Hepatic stellate cell (primary cell): ENCODE results near the gene WDPCP.
"Not testable (repeated sequence)": the region's sequence is repeated elsewhere in the genome, so short reads cannot be mapped to it uniquely, and the experiment has no call there.

ENCODE experiments used
- DNase-seq: peaks from one replicate; pipeline ENCODE4 v3.0.0; 2011; ENCODE audit warnings: low spot score

WDPCP gene

DNA sequence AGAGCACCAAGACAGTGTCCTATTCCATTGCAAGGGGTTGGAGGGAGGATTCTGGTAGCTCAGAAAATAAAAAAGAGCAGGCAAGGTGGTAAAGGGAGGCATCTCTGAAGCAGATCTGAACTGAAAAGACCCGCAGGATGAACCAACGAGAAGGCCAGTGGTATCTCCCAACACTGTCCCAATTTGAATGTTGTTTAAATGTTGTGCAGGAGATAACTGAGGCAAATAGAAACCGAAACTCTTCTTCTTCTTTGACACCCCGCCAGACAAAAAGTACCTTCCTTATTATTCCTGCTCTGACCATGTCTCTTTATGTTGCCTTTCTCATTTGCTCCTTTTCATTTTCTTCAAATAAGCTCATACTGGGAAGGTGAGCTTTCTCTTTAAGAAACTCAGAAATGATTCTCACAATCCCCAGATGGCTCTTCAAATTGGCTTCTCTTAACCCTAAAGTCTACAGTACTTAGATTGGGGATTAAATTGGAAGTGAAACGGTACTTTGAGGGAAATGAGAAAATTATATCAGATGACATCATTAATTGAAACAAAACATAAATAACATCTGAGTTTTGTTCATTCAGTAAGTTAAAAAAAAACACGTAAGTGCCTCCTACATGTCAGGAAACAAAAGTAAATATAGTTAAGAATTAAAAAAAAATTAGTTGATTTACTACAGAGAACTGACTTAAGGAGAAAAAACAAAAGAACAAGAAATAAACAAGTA, 143.6 kb downstream of the WDPCP start:
- DNase-seq, result no peak

DNA sequence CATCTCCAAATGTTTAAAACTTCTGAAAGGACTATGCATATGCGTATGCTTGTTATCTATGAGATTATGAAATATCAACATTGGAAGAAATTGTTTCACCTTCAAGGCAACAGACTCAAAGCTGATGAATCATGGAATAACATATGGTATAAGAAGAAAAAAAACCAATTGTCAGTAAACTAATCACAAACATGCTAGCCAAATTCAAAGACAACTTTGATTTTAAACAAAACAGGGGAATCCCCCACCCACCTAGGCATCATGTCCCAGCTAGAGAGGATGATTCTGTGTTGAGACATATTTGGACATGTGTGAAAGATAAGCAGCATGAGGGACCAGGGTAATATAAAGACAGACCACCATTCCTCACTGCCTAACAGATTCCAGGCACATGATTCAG, 147.7 kb downstream of the WDPCP start:
- DNase-seq, result no peak

GRCh38 chr2:63438181-63438580, 150.1 kb downstream of the WDPCP start:
- no peak for DNase-seq

DNA sequence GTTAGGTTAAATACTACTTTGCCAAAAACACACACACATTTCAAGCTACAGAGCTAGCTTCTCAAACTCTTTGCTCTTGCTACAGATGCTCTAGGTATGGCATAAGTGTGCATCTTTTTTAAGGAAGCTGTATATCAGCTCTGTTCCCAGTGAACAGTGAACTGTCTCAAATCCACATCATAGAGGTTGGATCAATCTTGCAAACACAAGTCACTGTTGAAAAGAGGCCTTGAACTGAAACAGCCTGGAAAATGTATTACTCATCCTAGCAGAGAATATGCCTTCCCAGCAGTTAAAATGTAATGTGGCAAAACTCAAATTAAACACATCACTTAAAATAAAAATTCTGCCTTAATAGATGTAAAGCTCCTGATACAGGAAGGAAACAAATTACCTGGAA, 151.8 kb downstream of the WDPCP start:
- no peak for DNase-seq

- DNase-seq, result no peak
Measured at GRCh38 chr2:63435070-63435469, 153.2 kb downstream of the WDPCP start.

DNA sequence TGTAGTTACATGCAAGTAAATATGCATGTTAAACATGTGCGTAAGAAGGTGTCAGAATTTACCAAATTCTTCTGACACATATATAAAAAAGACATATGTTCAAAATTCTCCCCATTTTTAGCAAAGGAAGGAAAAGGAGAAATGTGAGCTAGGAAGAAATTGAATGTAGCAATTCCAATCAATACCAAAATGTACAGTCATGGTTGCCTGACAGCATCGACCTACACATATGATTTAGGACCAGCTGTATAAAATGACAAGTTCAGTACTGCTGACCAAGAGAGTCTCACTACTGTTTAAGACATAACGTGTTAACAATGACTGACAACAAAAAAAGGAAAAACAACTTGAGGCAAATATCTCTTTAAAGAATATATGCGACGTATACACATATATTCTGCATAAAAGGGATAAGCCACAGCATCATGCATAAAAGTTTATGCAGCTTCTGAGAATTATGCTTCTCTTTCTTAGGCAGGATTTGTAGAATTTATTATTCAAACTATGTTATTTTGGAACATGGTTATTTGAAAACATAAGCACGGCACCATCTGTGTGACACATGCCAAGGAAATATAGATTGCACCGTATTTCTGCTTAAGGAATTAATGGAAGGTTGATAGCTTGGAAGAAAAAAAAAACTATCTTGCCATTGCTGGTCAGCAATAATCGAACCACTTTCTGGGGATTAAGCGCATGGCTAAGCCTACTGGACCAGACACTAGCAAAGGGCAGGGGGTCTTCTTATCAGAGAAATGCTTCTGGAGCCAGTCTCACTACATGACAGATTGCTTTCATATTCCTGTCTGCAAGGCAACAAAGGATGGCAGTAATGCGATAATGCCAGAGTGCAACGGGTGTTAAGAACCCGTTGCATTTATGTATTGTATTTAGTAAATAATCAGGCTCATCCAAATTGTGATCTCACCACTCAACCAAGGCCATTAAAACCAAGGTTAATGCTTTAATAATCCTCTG, 154.0 kb downstream of the WDPCP start:
- DNase-seq, result no peak

DNA sequence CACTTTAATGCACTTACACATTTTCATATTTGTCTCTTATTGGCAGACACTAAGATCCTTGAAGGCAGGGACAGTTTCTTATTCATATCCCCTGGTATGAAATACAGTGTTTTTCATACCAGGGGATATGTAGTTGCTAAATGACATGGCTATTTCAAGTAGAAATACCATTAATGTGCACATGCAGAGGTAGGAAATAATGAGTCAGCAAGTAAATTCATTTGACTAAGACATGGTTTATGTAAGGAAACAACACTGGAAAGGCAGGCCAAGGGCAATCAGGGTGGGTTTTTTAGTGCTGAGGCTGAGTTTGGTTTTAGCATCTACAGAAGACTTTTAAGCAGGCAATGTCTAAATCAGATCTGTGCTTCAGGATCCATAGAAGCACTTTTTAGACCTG, 155.9 kb downstream of the WDPCP start:
- no peak for DNase-seq

GRCh38 chr2:63425606-63426005, 162.7 kb downstream of the WDPCP start:
- DNase-seq, result peak; percentile 9

DNA sequence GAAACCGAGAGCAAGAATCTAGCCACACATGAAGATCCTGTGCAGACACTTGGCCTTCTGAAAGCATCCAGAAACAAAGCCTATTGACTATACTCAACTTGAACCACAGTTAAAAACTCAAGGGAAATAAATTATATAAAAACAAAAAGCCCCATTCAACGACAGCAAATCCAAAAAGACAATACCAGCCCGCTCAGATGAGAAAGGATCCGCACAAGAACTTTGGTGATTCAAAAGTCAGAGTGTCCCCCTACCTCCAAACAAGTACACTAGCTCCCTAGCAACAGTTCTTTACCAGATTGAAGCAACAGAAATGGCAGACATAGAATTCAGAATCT, 163.2 kb downstream of the WDPCP start:
- no peak for DNase-seq

DNA sequence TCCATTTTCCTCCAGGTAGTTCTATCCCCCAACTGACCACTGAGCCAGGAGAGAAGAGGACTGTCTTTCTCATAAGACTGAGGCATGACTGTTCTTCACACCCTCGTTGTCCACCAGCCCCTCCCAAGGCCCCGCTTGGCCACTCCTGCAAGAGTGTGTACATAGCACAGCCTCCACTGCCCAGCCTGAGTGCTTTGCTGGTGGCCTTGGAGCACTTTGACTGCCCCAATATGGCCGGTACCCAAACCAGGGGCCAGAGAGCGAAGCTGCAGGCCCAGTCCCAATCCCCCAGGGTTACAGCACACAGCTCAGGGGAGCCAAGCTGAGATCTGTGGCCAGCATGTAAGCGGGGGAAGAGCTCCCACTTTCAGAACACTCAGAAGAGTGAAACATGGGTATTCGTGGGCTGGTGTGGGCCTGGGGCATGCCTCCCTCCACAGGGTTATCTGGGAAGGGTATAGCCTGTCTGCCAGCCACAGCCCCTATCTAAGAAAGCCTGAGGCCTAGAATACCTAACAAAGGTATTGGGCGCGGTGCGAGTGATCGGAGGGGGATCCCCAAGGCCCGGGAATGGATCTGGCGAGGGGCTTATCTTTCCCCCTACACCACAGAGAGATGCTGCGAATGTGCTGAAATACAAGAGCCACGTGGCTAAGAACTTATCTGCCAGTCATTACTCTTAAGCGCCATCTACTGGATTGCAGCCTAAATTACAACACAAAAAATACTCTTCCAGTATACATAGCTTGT, 163.8 kb downstream of the WDPCP start:
- peak; percentile 11 for DNase-seq

DNA sequence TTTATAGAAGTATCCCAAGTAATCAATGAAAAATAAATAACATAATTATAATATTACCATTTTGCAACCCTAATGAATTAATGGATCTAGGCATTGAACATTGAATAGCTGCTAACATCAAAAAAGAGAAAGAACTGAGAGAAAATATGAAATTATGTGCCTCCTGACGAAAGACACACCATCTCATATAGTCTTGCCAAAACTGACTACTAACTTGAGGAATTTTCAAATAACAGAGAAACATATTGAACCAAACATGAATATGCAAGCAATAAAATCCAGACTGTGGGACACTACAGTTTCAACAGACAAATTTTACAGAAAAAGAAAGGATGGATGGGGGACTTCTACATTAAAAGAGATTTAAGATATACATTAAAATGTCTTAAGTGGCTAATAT, 165.7 kb downstream of the WDPCP start:
- DNase-seq, result no peak

- DNase-seq, result no peak
Measured at GRCh38 chr2:63408530-63408929, 179.7 kb downstream of the WDPCP start.

GRCh38 chr2:63406641-63407040, 181.6 kb downstream of the WDPCP start:
- DNase-seq, result no peak

- DNase-seq, result no peak
Measured at GRCh38 chr2:63403820-63404219, 184.5 kb downstream of the WDPCP start.

GRCh38 chr2:63402889-63403288, 185.4 kb downstream of the WDPCP start:
- DNase-seq, result not testable (repeated sequence)

GRCh38 chr2:63399156-63399555, 189.1 kb downstream of the WDPCP start:
- DNase-seq, result no peak

DNA sequence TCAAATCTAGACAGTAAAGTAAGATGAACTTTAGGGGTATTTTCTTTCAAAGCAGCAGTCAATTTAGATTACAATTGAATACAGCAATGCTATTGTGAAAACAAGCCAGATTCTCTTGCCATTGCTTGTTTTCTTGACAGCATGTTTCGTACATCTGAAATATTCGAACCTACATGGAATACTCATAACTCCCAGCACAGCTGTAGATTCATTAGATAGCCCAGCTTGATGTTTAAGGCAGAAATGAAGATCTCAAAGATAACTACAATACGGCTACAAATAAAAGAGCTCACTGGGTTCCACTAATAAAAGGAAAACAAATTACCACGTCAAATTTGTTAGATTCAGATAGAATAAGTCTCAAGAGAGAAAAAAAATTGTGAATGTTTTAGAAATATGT, 208.8 kb downstream of the WDPCP start:
- no peak for DNase-seq

DNA sequence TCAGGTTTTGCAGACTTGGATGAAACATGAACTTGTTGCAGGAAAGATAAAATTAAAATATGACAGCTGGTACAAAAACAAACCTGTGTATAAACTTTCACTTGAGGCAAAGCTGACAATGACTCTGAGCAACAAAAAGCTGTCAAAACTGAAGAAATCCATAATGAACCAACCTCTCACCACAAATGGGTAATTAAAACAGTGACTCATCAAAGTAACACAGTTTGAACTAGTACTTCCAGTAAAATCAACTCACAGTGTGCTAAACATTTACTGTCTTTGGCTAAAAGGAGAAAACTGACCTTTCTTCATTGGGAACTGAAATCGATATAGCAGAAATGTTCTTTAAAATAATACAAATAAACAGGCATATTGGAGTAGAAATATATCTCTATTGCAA, 209.7 kb downstream of the WDPCP start:
- DNase-seq, result no peak

DNA sequence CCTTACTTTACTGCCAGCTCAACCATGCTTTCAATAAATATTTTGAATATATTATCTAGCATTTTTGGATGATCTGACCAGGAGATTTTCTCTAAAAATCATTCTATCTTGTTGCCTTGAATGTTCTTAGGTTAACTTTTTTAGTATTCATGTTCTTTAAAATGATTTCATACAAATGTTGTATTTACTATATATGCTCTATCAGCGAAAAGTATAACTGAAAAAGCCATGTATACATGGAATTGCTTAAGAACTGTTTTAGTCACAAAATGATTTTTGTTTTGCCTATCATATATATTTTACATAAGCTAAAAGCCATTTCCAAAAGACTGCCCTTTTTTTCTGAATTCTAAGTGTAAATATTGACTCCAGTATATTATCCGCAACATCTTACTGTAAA, 213.9 kb downstream of the WDPCP start:
- DNase-seq, result no peak

DNA sequence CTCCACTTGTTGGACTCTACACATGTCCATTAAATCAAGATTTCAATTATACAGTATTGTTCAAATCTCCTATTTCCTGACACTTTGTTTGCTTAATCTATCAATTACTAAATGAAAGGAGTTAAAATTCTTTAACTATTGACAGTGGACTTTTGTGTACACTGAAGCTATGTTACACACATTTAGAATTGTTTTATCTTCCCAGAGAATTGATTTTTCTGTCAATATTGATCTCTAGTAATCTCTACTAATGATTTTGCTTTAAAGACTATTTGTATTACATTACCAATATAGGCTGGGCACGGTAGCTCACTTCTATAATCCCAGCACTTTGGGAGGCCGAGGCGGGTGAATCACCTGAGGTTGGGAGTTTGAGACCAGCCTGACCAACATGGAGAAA, 215.7 kb downstream of the WDPCP start:
- DNase-seq, result no peak

- no peak for DNase-seq
Measured at GRCh38 chr2:63369146-63369545, 219.1 kb downstream of the WDPCP start.

- DNase-seq, result no peak
Measured at GRCh38 chr2:63364866-63365265, 223.4 kb downstream of the WDPCP start.

- DNase-seq, result not testable (repeated sequence)
Measured at GRCh38 chr2:63357722-63358121, 230.6 kb downstream of the WDPCP start.
